BLaER1 (cell line): ENCODE measurements around the gene AKAP10.
A peak's percentile ranks its signal among the peaks of the same experiment; 100 is the strongest.

ENCODE experiments used
- H3K27ac ChIP-seq: shearing (Covaris generic); formaldehyde crosslinking; 2 replicates; pipeline ENCODE4 v1.8.1; 2022
- H3K27me3 ChIP-seq: shearing (Covaris generic); formaldehyde crosslinking; 2 replicates; pipeline ENCODE4 v1.8.1; 2022
- H3K36me3 ChIP-seq: shearing (Covaris generic); formaldehyde crosslinking; 2 replicates; pipeline ENCODE4 v1.8.1; 2022
- H3K4me1 ChIP-seq: shearing (Covaris generic); formaldehyde crosslinking; 2 replicates; pipeline ENCODE4 v1.8.1; 2022
- H3K4me2 ChIP-seq: shearing (Covaris generic); formaldehyde crosslinking; 2 replicates; pipeline ENCODE4 v1.8.1; 2022
- H3K4me3 ChIP-seq: shearing (Covaris generic); formaldehyde crosslinking; 2 replicates; pipeline ENCODE4 v1.8.1; 2022
- H3K9ac ChIP-seq: shearing (Covaris generic); formaldehyde crosslinking; 2 replicates; pipeline ENCODE4 v1.8.1; 2022
- H3K9me3 ChIP-seq: shearing (Covaris generic); formaldehyde crosslinking; 2 replicates; pipeline ENCODE4 v1.8.1; 2022
- H4K20me1 ChIP-seq: shearing (Covaris generic); formaldehyde crosslinking; 2 replicates; pipeline ENCODE4 v1.8.1; 2022
- Cebpa-rat ChIP-seq: shearing (Covaris generic); IDR thresholded peaks from 2 replicates; pipeline ENCODE4 v1.8.1; 2022

The AKAP10 gene

DNA sequence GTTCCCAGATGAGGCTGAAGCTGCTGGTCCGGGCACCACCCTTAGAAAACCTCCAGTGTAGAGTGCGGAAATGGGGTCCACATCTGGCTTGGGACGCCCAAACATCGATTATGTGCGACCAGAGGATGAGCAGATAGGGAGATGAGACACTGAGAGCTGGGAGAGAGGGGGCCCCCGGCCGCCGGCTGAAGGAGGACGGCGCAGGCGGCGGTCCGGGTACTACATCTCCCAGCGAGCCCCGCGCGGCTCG lies 31.3 kb upstream of the AKAP10 start:
- peaks cover 24% of the 10 kb centered on the region for H3K27me3 ChIP-seq
- H3K4me1 ChIP-seq = peaks cover 13% of the 10 kb centered on the region
- peaks cover 7% of the 10 kb centered on the region; the same call in 1 of the 2 replicates for H3K9me3 ChIP-seq
- no peaks in the 10 kb centered on the region for H3K36me3 ChIP-seq
- H3K4me2 ChIP-seq = peak overlapping the region; percentile 98
- H3K27ac ChIP-seq = peak overlapping the region; percentile 25; the same call in 1 of the 2 replicates
- TF ChIP-seq Cebpa-rat = no peak
- H3K4me3 ChIP-seq = peak overlapping the region; percentile 90
- H4K20me1 ChIP-seq = no peaks in the 10 kb centered on the region
- peak overlapping the region; percentile 77 for H3K9ac ChIP-seq

DNA sequence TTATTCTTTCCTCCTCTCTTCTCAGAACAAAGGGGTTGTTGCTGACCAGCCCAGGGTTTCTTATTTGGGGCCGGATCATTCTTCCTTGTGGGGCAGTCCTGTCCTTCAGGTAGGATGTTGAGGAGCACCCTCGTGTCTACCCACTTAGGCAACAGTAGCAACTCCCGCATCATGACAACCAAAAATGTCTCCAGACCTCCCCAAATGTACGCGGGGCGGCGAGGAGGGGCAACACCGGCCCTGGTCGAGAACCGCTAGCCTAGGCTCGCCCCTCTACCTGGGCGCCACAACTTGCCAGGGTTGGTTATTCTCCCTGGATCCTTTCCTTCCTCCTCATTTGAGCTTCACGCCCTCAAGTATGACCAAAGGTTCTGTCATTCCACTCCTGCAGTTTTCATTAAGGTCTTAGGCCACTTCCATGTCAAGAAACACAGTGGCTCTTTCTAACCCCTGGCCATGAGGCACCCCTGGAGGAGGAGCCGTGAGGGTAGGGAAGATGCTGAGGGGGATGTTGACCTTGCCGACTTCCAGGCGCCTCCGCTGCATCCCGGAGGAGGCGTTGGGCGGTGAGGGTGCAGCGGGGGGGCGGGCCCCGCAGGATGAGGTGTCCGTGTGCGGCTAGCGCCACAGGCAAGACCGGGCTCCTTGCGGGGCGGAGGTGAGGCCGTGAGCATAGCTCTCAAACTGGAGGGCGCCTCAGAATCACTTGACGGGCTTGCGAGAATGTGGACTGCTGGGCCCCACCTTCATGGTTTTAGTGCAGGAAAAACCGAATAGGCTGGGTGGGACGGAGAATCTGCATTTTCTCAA lies 30.8 kb upstream of the AKAP10 start:
- TF ChIP-seq Cebpa-rat = no peak
- H3K4me2 ChIP-seq = peak overlapping the region; percentile 98
- peak overlapping the region; percentile 90 for H3K4me3 ChIP-seq
- peak overlapping the region; percentile 25; the same call in 1 of the 2 replicates for H3K27ac ChIP-seq
- no peaks in the 10 kb centered on the region for H3K36me3 ChIP-seq
- no peaks in the 10 kb centered on the region for H4K20me1 ChIP-seq
- peaks cover 13% of the 10 kb centered on the region for H3K4me1 ChIP-seq
- peaks cover 2% of the 10 kb centered on the region; the same call in 1 of the 2 replicates for H3K9me3 ChIP-seq
- H3K9ac ChIP-seq = peak overlapping the region; percentile 77
- peaks cover 24% of the 10 kb centered on the region for H3K27me3 ChIP-seq

DNA sequence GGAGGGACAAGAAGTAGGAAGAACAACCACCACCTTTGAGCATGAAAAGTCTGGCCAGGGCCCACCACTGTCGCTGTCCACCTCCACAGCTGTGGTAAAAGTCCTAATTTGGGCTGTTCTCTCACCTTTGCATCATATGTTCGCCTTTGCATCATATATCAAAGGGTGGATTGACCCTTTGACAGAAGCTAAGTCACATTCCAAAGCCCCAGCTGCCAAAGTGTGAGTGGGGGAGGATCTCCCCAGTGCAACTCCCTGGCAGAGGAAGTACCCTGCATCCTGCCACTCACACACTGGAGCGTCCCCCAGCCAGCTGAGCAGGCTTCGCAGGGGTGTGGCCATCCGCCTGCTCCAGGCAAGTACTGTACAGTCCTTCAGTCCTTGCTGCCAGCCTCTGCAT lies 18.9 kb upstream of the AKAP10 start:
- no peak for TF ChIP-seq Cebpa-rat
- H3K27ac ChIP-seq = no peak overlapping the region
- no peaks in the 10 kb centered on the region for H3K9me3 ChIP-seq

DNA sequence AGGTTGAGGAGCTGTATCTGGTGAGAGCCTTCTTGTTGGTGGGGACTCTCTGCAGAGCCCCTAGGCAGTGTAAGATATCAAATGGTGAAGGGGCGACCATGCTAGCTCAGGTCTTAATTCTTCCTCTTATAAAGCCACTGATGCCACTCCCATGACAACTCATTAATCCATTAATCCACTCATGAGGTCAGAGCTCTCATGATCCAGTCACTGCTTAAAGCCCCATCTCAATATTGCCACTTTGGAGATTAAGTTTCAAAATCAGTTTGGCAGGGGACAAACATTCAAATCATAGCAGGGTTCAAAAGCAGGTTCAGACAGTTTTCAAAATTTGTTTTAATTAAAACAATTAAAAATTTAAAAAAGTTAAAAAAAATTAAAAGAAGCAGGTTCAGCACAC lies 18.5 kb upstream of the AKAP10 start:
- H3K9me3 ChIP-seq = no peaks in the 10 kb centered on the region
- no peaks in the 10 kb centered on the region for H3K27me3 ChIP-seq
- H3K36me3 ChIP-seq = no peaks in the 10 kb centered on the region
- no peak overlapping the region for H3K4me2 ChIP-seq
- H4K20me1 ChIP-seq = no peaks in the 10 kb centered on the region
- H3K9ac ChIP-seq = no peak overlapping the region
- TF ChIP-seq Cebpa-rat = no peak
- peaks cover 17% of the 10 kb centered on the region for H3K4me1 ChIP-seq
- H3K27ac ChIP-seq = no peak overlapping the region
- no peak overlapping the region for H3K4me3 ChIP-seq

More for the DNA sequence above, 18.9 kb upstream of the AKAP10 start:
- Histone ChIP-seq H4K20me1 (no peaks in the 10 kb centered on the region), H3K36me3 (no peaks in the 10 kb centered on the region), H3K4me2 (no peak overlapping the region), H3K27me3 (no peaks in the 10 kb centered on the region), H3K4me3 (no peak overlapping the region), H3K4me1 (peaks cover 12% of the 10 kb centered on the region), H3K9ac (no peak overlapping the region)

DNA sequence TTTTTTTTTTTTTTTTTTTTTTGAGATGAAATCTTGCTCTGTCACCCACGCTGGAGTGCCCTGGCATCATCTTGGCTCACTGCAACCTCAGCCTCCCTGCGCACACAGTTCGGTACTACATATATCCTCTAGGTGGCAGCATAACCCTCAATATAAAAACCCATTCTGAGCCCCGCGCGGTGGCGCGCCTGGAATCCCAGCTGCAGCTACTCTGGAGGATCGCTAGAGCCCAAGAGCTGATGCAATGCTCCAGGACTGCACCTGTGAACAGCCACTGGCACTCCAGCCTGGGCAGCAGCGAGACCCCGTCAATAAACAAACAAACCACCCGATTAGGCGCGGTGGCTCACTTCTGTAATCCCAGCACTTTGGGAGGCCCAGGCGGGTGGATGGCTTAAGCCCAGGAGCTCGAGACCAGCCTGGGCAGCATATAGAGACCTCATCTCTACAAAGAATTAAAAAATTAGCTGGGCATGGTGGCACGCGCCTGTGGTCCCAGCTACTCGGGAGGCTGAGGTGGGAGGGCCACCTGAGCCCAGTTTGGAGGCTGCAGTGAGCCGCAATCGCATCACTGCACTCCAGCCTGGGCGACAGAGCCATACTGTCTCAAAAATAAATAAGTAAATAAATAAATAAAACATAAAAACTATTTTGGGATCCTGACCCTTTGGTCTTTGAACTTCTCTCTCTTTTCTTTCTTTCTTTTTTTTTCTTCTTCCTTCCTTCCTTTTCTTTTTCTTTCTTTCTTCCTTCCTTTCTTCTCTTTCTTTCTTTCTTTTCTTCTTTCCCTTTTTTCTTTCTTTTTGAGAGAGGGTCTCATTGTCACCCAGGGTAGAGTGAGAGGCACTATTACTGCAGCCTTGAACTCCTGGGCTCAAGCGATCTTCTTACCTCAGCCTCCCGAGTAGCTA lies 15.4 kb upstream of the AKAP10 start:
- peak; percentile 72; the same call in 1 of the 2 replicates for TF ChIP-seq Cebpa-rat
- no peak overlapping the region for H3K4me3 ChIP-seq
- no peaks in the 10 kb centered on the region for H3K9me3 ChIP-seq
- no peaks in the 10 kb centered on the region for H4K20me1 ChIP-seq
- no peaks in the 10 kb centered on the region for H3K36me3 ChIP-seq
- H3K27me3 ChIP-seq = no peaks in the 10 kb centered on the region
- peak overlapping the region; percentile 12; the same call in 1 of the 2 replicates for H3K9ac ChIP-seq
- H3K4me2 ChIP-seq = peak overlapping the region; percentile 57
- H3K4me1 ChIP-seq = peaks cover 17% of the 10 kb centered on the region
- peak overlapping the region; percentile 63 for H3K27ac ChIP-seq

DNA sequence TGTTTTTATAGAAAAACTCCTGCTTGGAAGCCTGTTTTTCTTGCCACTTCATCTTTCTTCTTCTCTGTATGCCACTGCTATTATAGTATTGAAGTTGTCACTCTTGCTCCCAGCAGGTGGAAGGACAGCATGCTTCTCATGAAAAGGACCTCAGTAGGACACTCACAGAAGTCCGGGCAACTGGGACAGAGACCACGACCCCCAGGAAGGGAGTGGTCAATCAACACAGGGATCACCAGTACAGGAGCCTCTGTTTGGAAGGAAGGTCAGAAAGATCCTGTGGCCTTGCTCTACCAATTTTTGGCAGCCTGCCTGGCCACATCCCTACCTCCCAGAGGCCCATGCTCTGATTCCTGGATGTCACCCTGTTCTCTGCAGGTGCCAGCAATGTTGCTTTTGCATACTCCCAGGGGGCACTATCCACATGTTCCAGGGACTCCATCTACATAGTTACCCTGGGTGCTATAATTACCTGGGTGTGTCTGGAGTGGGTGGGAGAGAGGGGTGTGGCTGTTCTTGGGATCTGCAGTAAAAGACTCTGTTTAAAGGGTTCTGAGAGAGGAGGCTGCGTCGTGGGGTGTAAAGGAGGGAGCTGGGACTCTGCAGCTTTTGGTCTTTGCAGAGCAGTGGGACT lies 13.7 kb upstream of the AKAP10 start:
- no peaks in the 10 kb centered on the region for H3K36me3 ChIP-seq
- TF ChIP-seq Cebpa-rat = no peak
- peaks cover 12% of the 10 kb centered on the region for H3K4me1 ChIP-seq
- H3K9ac ChIP-seq = no peak overlapping the region
- no peaks in the 10 kb centered on the region for H3K27me3 ChIP-seq
- no peaks in the 10 kb centered on the region for H3K9me3 ChIP-seq
- no peaks in the 10 kb centered on the region for H4K20me1 ChIP-seq
- H3K27ac ChIP-seq = no peak overlapping the region
- no peak overlapping the region for H3K4me3 ChIP-seq
- H3K4me2 ChIP-seq = 0 out of 2 replicates have a peak overlapping the region, but pooled peaks have one; percentile 3

DNA sequence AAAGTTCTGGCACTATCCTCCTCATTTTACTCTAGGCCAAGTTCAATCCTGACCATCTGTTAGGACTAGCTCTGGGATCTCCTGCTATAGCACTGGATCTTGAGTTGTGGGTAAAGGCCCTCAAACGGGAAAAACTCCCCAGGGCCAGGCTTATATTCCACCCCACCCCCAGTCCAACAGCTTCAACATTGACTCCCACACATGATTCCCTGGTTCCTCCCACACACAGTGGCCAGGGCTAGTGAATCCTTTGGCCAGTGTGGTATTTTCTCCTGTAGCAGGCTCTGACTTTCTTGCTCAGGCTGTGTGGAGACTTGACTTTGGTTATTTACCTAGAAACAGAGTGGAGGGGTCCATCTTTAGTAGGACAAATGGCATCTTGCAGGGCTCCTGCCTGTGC lies 10.3 kb upstream of the AKAP10 start:
- no peak overlapping the region for H3K4me3 ChIP-seq
- no peaks in the 10 kb centered on the region for H3K36me3 ChIP-seq
- no peaks in the 10 kb centered on the region for H3K9me3 ChIP-seq
- H3K4me1 ChIP-seq = peaks cover 7% of the 10 kb centered on the region
- no peak overlapping the region for H3K4me2 ChIP-seq
- TF ChIP-seq Cebpa-rat = no peak
- H3K9ac ChIP-seq = no peak overlapping the region
- no peaks in the 10 kb centered on the region for H4K20me1 ChIP-seq
- no peaks in the 10 kb centered on the region for H3K27me3 ChIP-seq
- H3K27ac ChIP-seq = no peak overlapping the region

DNA sequence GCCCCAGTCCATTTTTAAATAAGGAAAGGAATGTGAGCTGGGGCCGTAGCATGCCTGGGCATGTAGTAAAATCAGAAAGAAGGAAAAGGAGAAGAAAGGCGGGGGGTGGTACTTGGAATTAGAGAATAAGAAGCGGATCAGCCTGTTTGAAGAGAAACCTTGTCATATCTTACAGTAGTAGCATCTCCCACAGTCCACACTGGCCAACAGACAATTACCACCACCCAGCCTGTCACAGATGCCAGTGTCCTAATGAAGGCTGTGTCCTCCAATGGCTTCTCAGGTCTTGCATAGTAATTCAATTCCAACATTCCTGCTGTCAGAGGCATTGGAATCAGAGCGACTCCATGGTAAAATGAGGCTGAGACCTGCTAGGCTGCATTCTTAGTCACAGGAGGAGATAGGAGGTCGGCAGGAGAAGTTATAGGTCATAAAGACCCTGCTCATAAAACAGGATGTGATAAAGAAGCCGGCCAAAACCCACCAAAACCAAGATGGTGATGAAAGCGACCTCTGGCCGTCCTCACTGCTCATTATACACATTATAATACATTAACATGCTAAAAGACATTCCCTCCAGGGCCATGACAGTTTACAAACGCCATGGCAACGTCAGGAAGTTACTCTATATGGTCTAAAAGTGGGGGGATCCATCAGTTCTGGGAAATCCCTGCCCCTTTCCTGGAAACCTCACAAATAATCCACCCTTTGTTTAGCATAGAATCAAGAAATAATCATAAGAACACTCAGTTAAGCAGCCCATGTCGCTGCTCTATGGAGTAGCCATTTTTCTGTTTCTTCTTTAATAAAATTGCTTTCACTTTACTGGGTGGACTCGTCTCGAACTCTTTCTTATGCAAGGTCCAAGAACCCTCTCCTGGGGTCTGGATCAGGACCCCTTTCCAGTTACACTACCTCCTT lies 9.6 kb upstream of the AKAP10 start:
- no peaks in the 10 kb centered on the region for H3K27me3 ChIP-seq
- TF ChIP-seq Cebpa-rat = no peak
- no peaks in the 10 kb centered on the region for H3K9me3 ChIP-seq
- H3K4me3 ChIP-seq = no peak overlapping the region
- H4K20me1 ChIP-seq = no peaks in the 10 kb centered on the region
- no peak overlapping the region for H3K4me2 ChIP-seq
- no peak overlapping the region for H3K27ac ChIP-seq
- H3K36me3 ChIP-seq = no peaks in the 10 kb centered on the region
- no peak overlapping the region for H3K9ac ChIP-seq
- peaks cover 7% of the 10 kb centered on the region for H3K4me1 ChIP-seq
